Measurements from ENCODE around the gene KLK8.
A peak's percentile ranks its signal among the peaks of the same experiment; 100 is the strongest.
"Not testable (repeated sequence)": the region's sequence is repeated elsewhere in the genome, so short reads cannot be mapped to it uniquely, and the experiment has no call there.

KLK8 gene

DNA sequence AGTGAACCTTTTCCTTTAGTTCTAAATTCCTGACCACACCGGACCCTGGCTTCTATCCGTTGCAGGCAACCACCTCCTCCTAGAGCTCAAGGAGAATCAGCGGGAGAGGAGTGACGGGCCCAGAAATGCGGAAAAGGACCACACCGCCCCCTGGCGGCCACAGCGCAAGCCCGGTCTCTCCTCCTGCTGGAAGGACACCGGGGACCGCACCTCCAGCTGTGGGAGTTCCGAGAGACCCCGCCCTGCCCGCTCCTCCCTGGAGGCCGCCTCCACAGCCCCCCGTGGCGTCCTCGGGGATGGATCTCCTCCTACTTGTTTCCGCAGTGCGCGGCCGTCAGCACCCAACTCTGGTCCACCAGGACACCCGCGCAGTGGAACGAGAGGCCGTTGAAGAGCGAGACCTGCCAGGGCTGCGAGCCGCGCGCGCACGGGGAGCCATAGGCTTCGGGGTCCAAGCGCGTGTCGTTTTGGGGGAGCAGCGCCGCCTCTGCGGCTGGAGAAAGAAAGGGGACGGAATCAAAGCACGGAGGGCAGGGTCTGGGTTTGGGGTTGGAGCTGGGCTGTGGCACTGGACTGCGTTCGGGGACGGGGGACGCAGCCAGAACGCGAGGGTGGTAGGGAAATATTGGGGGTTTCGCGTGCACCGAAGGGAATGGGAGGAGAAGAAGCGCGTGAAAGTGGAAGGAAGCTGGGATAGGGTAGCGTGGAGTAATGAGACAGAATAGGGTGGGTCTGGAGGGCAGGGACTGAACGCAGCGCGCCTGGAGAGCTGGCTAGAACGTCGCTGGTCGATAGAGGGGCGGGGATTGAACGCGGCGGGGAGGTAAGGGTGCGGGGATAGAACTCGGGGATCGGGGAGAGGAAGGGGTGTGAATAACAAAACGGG lies 15.6 kb upstream of the KLK8 start:
- DNase-seq: peak; percentile 4

DNA sequence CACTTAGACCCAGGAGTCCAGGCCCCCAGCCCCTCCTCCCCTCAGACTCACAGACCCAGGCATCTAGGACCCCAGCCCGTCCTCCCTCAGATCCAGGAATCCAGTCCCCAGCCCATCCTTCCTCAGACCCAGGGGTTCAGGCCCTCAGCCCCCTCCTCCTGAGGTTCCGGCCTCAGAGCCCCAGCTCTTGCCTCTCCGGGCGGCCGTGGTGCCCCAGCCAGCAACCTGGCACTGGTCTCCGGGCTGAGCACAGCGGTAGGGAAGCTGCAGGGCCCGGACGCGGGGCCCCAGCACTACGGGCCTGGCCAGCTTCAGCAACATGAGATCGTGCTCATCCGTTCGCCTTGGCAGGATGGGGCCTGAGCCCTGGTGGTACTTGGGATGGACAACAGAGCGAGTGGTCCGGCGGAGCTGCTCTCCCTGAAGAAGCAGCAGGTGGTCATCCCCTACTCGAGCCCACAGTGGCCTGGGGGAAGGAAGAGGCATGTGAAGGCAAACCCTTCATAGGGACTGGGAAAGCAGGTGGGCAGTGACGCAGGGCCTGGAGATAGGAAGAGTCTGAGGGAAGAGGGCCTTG lies 14.4 kb upstream of the KLK8 start:
- no peak for DNase-seq

GRCh38 chr19:51014242-51014641 lies 12.8 kb upstream of the KLK8 start:
- no peak for DNase-seq

- DNase-seq: no peak
Observed at GRCh38 chr19:51012661-51013190, 11.3 kb upstream of the KLK8 start.

DNA sequence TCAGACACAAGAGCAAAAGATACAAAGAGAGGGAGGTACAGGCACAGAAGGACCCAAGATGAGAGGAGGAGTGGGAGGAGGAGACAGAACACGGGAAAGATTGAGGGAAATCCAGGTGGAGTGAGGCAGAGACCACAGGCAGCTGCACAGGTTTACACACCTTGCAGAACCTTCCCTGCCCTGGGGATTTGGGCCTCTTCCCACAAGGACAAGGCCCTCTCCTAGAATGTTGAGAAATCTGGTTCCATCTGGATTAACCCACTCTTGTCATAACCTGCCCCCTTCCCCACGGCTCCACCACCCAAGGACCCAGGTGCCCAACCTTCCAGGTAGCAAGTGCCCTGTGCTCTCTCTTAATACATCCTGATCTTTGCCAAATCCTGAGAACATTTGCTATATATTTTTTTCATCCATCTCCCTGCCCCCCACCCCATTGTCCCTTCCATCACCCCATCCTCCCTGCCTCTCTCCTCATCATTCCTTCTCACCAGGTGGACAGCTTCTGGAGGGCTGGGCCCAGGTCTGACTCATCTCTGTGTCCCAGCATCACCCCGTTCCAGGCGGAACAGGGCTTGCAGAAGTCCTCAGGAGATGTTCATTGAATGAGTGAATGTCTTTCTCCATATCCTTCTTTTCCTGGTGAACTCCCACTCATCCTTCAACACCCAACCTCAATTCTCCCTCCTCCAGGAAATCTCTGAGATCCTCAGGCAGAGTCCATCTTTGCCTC lies 8.8 kb upstream of the KLK8 start:
- no peak for DNase-seq

- no peak for DNase-seq
Observed at GRCh38 chr19:51009061-51009891, 7.9 kb upstream of the KLK8 start.

- DNase-seq: no peak
Observed at GRCh38 chr19:51007488-51007887, 6.1 kb upstream of the KLK8 start.

GRCh38 chr19:51006406-51006805 lies 5.0 kb upstream of the KLK8 start:
- no peak for DNase-seq

DNA sequence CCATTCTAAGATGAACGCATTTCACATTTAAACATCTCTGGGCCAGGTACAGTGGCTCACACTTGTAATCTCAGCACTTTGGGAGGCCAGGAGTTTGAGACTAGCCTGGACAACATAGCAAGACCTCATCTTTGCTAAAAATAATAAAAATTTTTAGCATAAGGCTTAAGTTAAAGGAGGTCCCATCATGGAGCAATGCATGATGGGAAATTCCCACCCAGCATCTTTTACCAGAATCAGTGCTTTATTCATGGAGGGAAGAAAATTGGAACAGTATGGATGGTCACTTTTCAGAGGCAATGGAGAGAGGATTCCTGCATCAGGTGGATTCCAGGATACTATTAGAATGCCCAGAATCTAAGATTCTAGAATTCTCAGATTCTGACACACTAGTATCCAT lies 3.8 kb upstream of the KLK8 start:
- DNase-seq: no peak

- no peak for DNase-seq
Observed at GRCh38 chr19:51003316-51003715, 1.9 kb upstream of the KLK8 start.

- DNase-seq: no peak
Observed at GRCh38 chr19:51002542-51003311, 1.3 kb upstream of the KLK8 start.

GRCh38 chr19:51002089-51002532 lies 707 bp upstream of the KLK8 start:
- no peak for DNase-seq

DNA sequence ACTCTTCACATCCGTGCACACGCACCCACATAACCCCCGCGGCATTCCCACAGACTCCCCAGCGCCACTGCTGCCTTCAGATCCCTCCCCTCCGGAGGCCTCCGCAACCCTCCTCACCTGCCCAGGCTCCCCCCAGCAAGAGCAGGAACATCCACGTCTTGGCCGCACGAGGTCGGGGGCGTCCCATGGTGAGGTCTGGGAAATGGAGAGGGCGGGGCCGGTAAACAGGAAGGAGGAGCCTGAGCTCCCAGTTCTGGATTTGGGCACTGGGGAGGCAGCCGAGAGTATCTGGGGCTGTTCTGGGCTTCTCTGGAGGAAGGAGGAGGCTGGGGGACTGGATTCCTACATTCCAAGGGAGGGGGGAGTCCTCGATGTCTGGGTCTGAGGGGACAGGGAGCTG lies 423 bp downstream of the KLK8 start:
- DNase-seq: no peak

- DNase-seq: no peak
Observed at GRCh38 chr19:51000426-51000825, 978 bp downstream of the KLK8 start.

DNA sequence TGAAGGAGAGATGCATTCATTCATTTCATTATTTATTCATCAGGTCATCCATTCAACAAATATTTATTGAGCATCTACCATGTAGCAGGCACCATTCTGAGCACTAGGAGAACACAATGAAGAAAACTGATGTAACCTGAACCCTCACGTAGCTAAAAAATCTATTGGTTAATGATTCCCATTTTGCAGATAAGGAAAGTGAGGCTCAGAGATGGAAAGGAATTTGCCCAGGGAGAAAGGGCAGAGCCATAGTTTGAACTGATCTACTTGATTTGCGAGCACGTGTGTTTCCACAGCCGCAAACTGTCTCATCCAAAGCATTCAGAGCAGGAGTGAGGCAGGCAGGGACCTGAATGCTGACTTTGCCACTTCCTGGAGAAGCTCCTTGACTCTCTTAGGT lies 2.7 kb downstream of the KLK8 start:
- no peak for DNase-seq

- no peak for DNase-seq
Observed at GRCh38 chr19:50998061-50998460, 3.3 kb downstream of the KLK8 start.

GRCh38 chr19:50994129-50994528 lies 7.3 kb downstream of the KLK8 start:
- no peak for DNase-seq

DNA sequence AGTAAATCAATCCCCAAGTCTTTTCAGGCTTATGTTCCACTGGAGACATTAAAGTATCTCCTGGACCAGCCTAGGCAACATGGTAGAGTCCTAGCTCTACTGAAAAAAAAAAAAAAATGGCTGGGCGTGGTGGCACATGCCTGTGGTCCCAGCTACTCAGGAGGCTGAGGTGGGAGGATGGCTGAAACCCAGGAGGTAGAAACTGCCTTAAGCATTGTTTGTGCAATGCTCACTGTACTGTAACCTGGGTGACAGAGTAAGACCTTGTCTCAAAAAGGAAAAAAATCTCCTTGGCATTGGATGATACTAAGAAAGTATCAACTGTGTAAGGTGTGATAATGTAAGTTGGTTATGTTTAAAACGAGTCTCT lies 8.8 kb downstream of the KLK8 start:
- DNase-seq: no peak

- DNase-seq: not testable (repeated sequence)
Observed at GRCh38 chr19:50984416-50984815, 17.0 kb downstream of the KLK8 start.

- DNase-seq: no peak
Observed at GRCh38 chr19:50983625-50984292, 17.6 kb downstream of the KLK8 start, which contains the start of gene KLK7. Gene KLK7 (minus strand): TSS chr19:50983917. CDS start chr19:50982399, 1,518 bp downstream.

DNA sequence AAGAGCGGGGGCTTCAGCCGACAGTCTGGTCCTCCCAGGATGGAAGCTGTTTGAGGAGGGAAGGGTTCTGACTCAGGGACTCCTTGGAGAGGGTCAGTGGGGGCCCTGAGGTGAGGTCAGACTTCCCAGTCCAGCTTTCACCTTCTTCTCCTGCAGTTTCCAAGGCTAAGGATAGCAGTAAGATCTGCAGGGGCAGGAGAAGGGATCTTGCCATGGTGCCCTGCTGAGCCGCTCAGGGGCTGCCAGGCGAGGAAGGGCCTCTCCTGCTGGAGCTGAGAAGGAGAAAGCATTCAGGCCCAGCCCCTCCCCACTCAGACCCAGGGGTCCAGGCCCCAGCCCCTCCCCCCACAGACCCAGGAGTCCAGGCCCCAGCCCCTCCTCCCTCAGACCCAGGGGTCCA lies 19.2 kb downstream of the KLK8 start:
- no peak for DNase-seq
